Stimulated activated CD8-positive, alpha-beta memory T cell treated with anti-CD3 and anti-CD28 coated beads, Interleukin-4, amount 100 ng/mL, for 48 hours (primary cell): ENCODE results near the gene MAPRE2.

Source experiments
- DNase-seq: peaks from one replicate; pipeline ENCODE4 v3.0.0-alpha.2; 2020

MAPRE2 gene

DNA sequence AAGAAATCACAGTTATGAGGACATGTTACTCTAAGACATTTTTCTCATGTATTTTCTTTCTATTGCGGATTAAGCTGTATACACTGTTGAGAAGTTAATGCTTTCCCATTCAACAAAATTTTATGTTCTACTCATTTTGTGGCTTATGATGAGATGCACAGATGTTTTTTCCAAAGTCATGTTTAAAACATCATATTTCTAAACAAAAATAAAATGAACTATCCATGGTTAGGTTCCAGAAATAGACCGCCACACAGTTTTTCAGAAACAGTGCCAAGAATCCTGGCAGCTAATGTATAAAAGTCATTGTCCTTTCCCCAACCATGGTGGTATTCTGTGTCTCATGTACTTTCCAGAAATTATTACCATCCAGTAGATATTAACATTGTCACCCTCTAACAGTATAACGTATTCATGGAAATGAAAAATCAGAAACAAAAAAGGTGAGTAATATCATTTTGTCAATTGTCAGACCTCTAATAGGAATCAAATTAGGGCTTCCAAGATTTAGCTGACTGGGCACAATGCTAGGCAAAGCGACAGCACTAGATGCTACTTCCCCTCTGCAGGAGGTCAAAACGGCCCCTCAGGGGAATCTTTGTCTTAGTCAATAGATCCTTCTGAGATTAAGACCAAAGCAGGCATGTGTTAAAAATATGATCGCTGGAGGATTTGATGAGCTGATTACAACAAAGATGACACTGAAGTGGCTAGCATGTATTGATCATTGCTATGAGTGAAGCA is 145.2 kb downstream of the MAPRE2 start:
- DNase-seq, result no peak

DNA sequence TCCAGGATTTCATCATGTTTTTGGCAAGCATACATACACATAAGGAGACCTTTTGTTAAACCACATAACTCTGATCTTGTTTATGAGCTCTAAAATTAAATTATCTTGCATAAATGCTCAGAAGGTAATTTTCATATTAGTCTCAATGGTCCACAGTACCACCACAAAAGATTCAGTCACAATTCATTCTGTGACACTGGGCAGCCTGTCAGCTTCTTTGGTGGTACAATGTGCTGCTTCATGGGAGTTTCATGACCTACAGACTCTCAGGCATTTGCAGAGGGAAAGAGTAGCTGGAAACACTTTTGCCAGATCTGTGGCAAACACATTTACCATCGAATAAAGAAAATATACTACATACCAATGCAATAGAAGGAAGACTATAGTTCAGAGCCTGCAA is 148.3 kb downstream of the MAPRE2 start:
- DNase-seq, result no peak

DNA sequence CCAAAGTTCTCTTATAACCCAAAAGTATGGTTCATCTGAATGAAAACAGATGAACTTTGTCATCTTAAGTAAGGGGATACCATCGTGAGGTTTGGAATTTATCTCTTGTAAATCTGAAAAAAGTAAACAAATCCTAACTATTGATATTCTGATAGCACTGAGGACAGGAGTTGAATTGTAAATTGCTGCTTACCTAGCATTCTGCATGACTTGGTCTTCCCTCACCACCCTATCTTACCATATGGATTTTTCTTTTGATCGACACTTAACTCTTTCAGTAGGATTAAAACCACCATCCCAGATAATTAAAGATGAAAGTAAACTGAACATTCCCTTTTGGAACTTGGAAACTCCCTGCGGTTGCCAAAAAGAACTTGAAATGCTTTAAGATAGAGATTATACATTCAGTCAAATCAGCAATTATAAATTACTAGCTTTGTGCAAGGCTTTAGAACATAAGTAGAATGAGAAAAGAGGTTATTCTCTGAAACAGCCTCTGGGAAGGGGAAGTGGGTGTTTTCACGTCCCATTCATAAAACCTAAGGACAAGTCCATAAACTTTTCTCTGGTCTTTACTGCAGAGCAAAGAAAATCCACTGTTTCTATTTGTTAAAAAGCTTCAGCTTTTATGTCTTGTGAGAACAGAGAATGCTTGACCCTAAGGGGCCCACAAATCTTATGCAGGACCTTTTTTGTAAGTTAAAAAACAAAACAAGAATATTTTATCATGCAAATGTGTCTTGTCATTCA is 149.9 kb downstream of the MAPRE2 start:
- no peak for DNase-seq

DNA sequence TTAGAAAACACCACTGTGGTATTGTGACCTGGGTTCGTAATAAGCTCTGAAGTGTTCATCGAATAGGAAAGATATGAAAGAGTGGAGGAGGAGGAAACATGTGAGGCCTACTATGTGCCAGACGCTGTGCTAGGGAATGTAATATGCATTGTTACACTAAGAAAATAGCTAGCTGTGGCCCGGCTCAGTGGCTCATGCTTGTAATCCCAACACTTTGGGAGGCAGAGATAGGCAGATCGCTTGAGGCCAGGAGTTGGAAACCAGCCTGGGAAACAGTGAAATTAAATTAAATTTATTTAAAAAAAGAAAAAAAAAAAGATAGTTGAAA is 150.4 kb downstream of the MAPRE2 start:
- no peak for DNase-seq

DNA sequence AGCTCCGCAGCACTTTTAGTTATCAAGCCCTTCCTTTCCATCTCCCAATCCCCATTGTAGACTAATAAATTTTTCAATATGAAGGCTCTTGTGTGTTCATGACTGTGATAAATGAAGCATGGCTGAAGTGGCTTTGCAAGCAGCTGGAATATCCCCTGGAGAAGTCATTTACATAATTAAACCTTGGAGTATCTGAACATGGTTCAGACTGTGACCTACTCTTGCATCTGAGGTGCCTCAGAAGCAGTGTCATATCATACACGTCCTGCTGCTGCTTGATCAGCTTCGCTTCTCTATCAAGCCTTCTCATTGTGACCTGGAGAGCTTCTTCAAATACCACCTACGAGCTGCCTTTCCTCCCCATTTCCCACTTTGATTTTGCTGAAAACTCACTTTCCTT is 151.2 kb downstream of the MAPRE2 start:
- no peak for DNase-seq
